HL-60 (cell line): ENCODE measurements around the gene RHBDL1.

Experiments used
- CTCF ChIP-seq: IDR thresholded peaks from one replicate; pipeline ENCODE4 v1.5.1; 2011; ENCODE audit warnings: low read length, control low read depth, inconsistent platforms; ENCODE audit not compliant: insufficient read depth
- POLR2AphosphoS5 ChIP-seq: IDR thresholded peaks from 2 replicates; pipeline ENCODE4 v1.6.1; 2012; ENCODE audit warnings: low read depth

GRCh38 chr16:720990-721764 lies 45.7 kb downstream of the RHBDL1 start, which contains the start of gene ANTKMT:
- TF ChIP-seq POLR2AphosphoS5 (peak; percentile 75), CTCF (no peak)
